HCT116 (cell line): Measurements from ENCODE around the gene GTF3C2. TPM values are rescaled to one million over a fixed set of nuclear protein-coding genes. Genes with fewer than 3 reads are reported as not detected.

Experiments
- ATAC-seq: fragments of 200-7000 bp; cut with Tn5 transposase; 2 replicates; pipeline ENCODE4 v1.9.1; 2020; ENCODE audit warnings: mild to moderate bottlenecking, moderate library complexity
- BruUV-seq: library from RNA; stranded (reverse); fragments of 400-500 nt; replicated peaks from 2 replicates; lab custom pipeline; 2021; lab: Mats Ljungman, UMichigan
- CTCF ChIA-PET: fragments of 300-600 bp; sonication (Branson Sonifier 250); formaldehyde crosslinking; loops from one replicate; lab custom pipeline; 2021; ENCODE audit warnings: antibody characterized with exemption; lab: Charles Lee
- POLR2A ChIA-PET: fragments of 300-600, 350-600 bp; sonication (Branson Sonifier 250); formaldehyde crosslinking; loops from one replicate; lab custom pipeline; 2021; ENCODE audit warnings: antibody characterized with exemption; lab: Charles Lee
- RAD21 ChIA-PET, 2 experiments: fragments of 300-600 bp; sonication (Branson Sonifier 250); formaldehyde crosslinking; loops; one replicate each; lab custom pipeline; 2023; ENCODE audit warnings: low total read pairs in 2 of 2; ENCODE audit not compliant: uncharacterized antibody in 2 of 2, unreplicated experiment in 2 of 2, low non-redundant PET in 1 of 2; lab: Charles Lee
- DNase-seq: peaks from one replicate; pipeline ENCODE4 v3.0.0-alpha.2; 2010; ENCODE audit warnings: low read depth, low spot score
- H2AFZ ChIP-seq: fragments of 200-600 bp; shearing (Covaris generic), sonication (generic); 2 replicates; pipeline ENCODE4 v1.6.1; 2017; ENCODE audit warnings: low read depth, mixed run types, mixed read lengths, antibody characterized with exemption, low read length; ENCODE audit not compliant: poor library complexity, severe bottlenecking
- H3K27ac ChIP-seq: 2 replicates; pipeline ENCODE4 v1.5.1; 2012; ENCODE audit warnings: low read depth, low read length
- H3K27me3 ChIP-seq: fragments of 200-600 bp; sonication (generic); 2 replicates; pipeline ENCODE4 v1.6.1; 2016; ENCODE audit warnings: mixed run types, low read length, mixed read lengths; ENCODE audit not compliant: insufficient read depth
- H3K36me3 ChIP-seq, 2 experiments: fragments of 200-500 bp in 1 of 2; fragments of 200-600 bp in 1 of 2; sonication (Bioruptor generic) in 1 of 2; sonication (generic) in 1 of 2; 2 replicates each; pipeline versions ENCODE4 v1.5.1 to v1.6.1; 2014 to 2016; ENCODE audit warnings: low read length in 2 of 2, inconsistent platforms in 1 of 2, mixed read lengths in 1 of 2, mixed run types in 1 of 2; ENCODE audit not compliant: insufficient read depth in 2 of 2, control insufficient read depth in 1 of 2
- H3K4me1 ChIP-seq, 2 experiments: fragments of 200-600 bp in 1 of 2; sonication (generic) in 1 of 2; 2 replicates each; pipeline versions ENCODE4 v1.5.1 to v1.6.1; 2012 to 2017; ENCODE audit warnings: low read length in 2 of 2, inconsistent platforms in 1 of 2, mild to moderate bottlenecking in 1 of 2, mixed read lengths in 1 of 2, mixed run types in 1 of 2, moderate library complexity in 1 of 2; ENCODE audit not compliant: insufficient read depth in 2 of 2, control insufficient read depth in 1 of 2
- H3K4me2 ChIP-seq: fragments of 200-600 bp; sonication (generic); 2 replicates; pipeline ENCODE4 v1.6.1; 2017; ENCODE audit warnings: mixed run types, low read length, mixed read lengths
- H3K4me3 ChIP-seq, 2 experiments: fragments of 200-600 bp in 1 of 2; sonication (generic) in 1 of 2; replicated peaks in 1 of 2; 2 replicates each; pipeline ENCODE4 v1.5.1; 2011 to 2016; ENCODE audit warnings: low read length in 2 of 2, control low read depth in 1 of 2, low read depth in 1 of 2, mild to moderate bottlenecking in 1 of 2, mixed read lengths in 1 of 2, mixed run types in 1 of 2
- H3K79me2 ChIP-seq: fragments of 200-600 bp; sonication (generic); 2 replicates; pipeline ENCODE4 v1.6.1; 2017; ENCODE audit warnings: mild to moderate bottlenecking, mixed run types, low read length, moderate library complexity, mixed read lengths; ENCODE audit not compliant: insufficient read depth
- H3K9ac ChIP-seq: fragments of 200-600 bp; sonication (generic); 2 replicates; pipeline ENCODE4 v1.6.1; 2016; ENCODE audit warnings: low read length, mixed read lengths
- H3K9me2 ChIP-seq: fragments of 200-600 bp; sonication (generic), shearing (Covaris generic); 2 replicates; pipeline ENCODE4 v1.6.1; 2017; ENCODE audit warnings: mixed run types, mild to moderate bottlenecking, moderate library complexity; ENCODE audit not compliant: insufficient read depth
- H3K9me3 ChIP-seq, 2 experiments: fragments of 200-500 bp in 1 of 2; fragments of 200-600 bp in 1 of 2; sonication (Bioruptor generic) in 1 of 2; sonication (generic) in 1 of 2; 2 replicates each; pipeline ENCODE4 v1.6.1; 2014 to 2017; ENCODE audit warnings: low read length in 2 of 2, mixed read lengths in 2 of 2, inconsistent platforms in 1 of 2, low read depth in 1 of 2, mild to moderate bottlenecking in 1 of 2, mixed run types in 1 of 2, moderate library complexity in 1 of 2; ENCODE audit not compliant: control insufficient read depth in 1 of 2, insufficient read depth in 1 of 2
- H4K20me1 ChIP-seq: fragments of 200-600 bp; sonication (generic), shearing (Covaris generic); 2 replicates; pipeline ENCODE4 v1.6.1; 2017; ENCODE audit warnings: mixed run types, mild to moderate bottlenecking, moderate library complexity; ENCODE audit not compliant: insufficient read depth
- CEBPB ChIP-seq: IDR thresholded peaks from 2 replicates; pipeline ENCODE4 v1.6.1; 2012; ENCODE audit warnings: low read depth
- EGR1 ChIP-seq: IDR thresholded peaks from 2 replicates; pipeline ENCODE4 v1.6.1; 2012; ENCODE audit warnings: low read depth
- FOSL1 ChIP-seq: IDR thresholded peaks from 2 replicates; pipeline ENCODE4 v1.6.1; 2012; ENCODE audit warnings: low read depth
- JUND ChIP-seq: IDR thresholded peaks from 2 replicates; pipeline ENCODE4 v1.6.1; 2012
- SIN3A ChIP-seq: IDR thresholded peaks from 2 replicates; pipeline ENCODE4 v1.6.1; 2012; ENCODE audit warnings: low read depth
- SP1 ChIP-seq: IDR thresholded peaks from 2 replicates; pipeline ENCODE4 v1.6.1; 2012; ENCODE audit warnings: low read depth
- SRF ChIP-seq: IDR thresholded peaks from 2 replicates; pipeline ENCODE4 v1.6.1; 2012; ENCODE audit warnings: low read depth
- TCF7L2 ChIP-seq: IDR thresholded peaks from 2 replicates; pipeline ENCODE4 v1.7.0; 2011; ENCODE audit warnings: borderline replicate concordance, inconsistent platforms; ENCODE audit not compliant: insufficient read depth, insufficient read length; ENCODE audit errors: extremely low read depth
- YY1 ChIP-seq: IDR thresholded peaks from 2 replicates; pipeline ENCODE4 v1.6.1; 2011; ENCODE audit warnings: low read length, low read depth, moderate library complexity, mild to moderate bottlenecking; ENCODE audit not compliant: insufficient replicate concordance; ENCODE audit errors: extremely low read depth
- intact Hi-C: fragments of 100-400 bp; cut with micrococcal nuclease; formaldehyde crosslinking; loops from 2 replicates; pipeline ENCODE4 v1.10.0; 2022
- total RNA-seq: library from RNA; stranded (reverse); gene quantifications from one replicate; pipeline ENCODE4 v1.2.1, GENCODE V29; 2021; ENCODE audit not compliant: unreplicated experiment
- TF ChIP-seq, protein P1 (sequence below): IDR thresholded peaks from 2 replicates; pipeline ENCODE4 v1.6.1; 2012; ENCODE audit warnings: low read depth
- TF ChIP-seq, protein P2 (sequence below), 3 experiments: fragments of 200-600 bp in 1 of 3; sonication (generic) in 1 of 3; IDR thresholded peaks in 2 of 3; conservative IDR thresholded peaks in 1 of 3; 2 replicates each; pipeline ENCODE4 v1.5.1; 2012 to 2017; ENCODE audit warnings: low read depth in 2 of 3, low read length in 2 of 3, antibody characterized with exemption in 1 of 3, borderline replicate concordance in 1 of 3, control low read depth in 1 of 3, mild to moderate bottlenecking in 1 of 3, mixed read lengths in 1 of 3, mixed run types in 1 of 3, moderate library complexity in 1 of 3; ENCODE audit not compliant: insufficient read depth in 1 of 3

GTF3C2 gene
- total RNA-seq, 1 experiment from 2014 or later: 88.2 TPM

DNA sequence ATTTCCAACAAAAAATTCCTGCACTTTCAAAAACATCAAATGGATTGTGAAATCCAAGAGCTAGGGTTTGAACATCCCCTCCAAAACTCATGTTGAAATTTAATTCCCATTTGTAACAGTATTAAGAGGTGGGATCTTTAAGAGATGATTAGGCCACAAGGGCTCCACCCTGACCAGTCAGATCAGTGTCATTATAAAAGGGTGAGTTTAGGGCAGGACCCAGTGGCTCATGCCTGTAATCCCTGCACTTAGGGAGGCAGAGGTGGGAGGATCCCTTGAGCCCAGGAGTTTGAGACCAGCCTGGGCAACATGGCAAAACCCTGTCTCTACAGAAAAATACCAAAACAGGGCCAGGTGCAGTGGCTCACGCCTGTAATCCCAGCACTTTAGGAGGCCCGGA lies 8.9 kb downstream of the GTF3C2 start:
- Histone ChIP-seq H3K27ac (no peak overlapping the region), H3K4me1 (no peaks in the 10 kb centered on the region), H3K9me2 (no peaks in the 10 kb centered on the region), H3K36me3 (peaks cover 1 to 9% of the 10 kb centered on the region in 2 experiments; a peak in 3 of 4 replicates)
- peak; percentile 32; the same call in 1 of the 2 replicates for ATAC-seq
- intact Hi-C loops: no loop called here
- TF ChIP-seq, protein P1, sequence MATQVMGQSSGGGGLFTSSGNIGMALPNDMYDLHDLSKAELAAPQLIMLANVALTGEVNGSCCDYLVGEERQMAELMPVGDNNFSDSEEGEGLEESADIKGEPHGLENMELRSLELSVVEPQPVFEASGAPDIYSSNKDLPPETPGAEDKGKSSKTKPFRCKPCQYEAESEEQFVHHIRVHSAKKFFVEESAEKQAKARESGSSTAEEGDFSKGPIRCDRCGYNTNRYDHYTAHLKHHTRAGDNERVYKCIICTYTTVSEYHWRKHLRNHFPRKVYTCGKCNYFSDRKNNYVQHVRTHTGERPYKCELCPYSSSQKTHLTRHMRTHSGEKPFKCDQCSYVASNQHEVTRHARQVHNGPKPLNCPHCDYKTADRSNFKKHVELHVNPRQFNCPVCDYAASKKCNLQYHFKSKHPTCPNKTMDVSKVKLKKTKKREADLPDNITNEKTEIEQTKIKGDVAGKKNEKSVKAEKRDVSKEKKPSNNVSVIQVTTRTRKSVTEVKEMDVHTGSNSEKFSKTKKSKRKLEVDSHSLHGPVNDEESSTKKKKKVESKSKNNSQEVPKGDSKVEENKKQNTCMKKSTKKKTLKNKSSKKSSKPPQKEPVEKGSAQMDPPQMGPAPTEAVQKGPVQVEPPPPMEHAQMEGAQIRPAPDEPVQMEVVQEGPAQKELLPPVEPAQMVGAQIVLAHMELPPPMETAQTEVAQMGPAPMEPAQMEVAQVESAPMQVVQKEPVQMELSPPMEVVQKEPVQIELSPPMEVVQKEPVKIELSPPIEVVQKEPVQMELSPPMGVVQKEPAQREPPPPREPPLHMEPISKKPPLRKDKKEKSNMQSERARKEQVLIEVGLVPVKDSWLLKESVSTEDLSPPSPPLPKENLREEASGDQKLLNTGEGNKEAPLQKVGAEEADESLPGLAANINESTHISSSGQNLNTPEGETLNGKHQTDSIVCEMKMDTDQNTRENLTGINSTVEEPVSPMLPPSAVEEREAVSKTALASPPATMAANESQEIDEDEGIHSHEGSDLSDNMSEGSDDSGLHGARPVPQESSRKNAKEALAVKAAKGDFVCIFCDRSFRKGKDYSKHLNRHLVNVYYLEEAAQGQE: no peak
- no peak for TF ChIP-seq CEBPB
- TF ChIP-seq SIN3A: no peak
- TF ChIP-seq SP1: no peak
- no peak for TF ChIP-seq SRF
- no peak for TF ChIP-seq EGR1
- TF ChIP-seq TCF7L2: no peak
- no peak for TF ChIP-seq FOSL1
- TF ChIP-seq JUND: no peak
- no peak for TF ChIP-seq YY1
- TF ChIP-seq, protein P2, sequence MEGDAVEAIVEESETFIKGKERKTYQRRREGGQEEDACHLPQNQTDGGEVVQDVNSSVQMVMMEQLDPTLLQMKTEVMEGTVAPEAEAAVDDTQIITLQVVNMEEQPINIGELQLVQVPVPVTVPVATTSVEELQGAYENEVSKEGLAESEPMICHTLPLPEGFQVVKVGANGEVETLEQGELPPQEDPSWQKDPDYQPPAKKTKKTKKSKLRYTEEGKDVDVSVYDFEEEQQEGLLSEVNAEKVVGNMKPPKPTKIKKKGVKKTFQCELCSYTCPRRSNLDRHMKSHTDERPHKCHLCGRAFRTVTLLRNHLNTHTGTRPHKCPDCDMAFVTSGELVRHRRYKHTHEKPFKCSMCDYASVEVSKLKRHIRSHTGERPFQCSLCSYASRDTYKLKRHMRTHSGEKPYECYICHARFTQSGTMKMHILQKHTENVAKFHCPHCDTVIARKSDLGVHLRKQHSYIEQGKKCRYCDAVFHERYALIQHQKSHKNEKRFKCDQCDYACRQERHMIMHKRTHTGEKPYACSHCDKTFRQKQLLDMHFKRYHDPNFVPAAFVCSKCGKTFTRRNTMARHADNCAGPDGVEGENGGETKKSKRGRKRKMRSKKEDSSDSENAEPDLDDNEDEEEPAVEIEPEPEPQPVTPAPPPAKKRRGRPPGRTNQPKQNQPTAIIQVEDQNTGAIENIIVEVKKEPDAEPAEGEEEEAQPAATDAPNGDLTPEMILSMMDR (IDR thresholded peaks at IDR 0.05 in 2 of 3, conservative IDR thresholded peaks at IDR 0.05 in 1 of 3; ENCODE audit: borderline replicate concordance in 1 of 3, insufficient read depth in 1 of 3, low read depth in 2 of 3, low read length in 2 of 3): no peak
- TF ChIP-seq, all 23 proteins: peak for 0
- Histone ChIP-seq H2AFZ (no peak overlapping the region), H3K79me2 (peaks cover 95% of the 10 kb centered on the region), H4K20me1 (no peaks in the 10 kb centered on the region), H3K9ac (no peak overlapping the region), H3K27me3 (no peaks in the 10 kb centered on the region), H3K4me3 (no peak overlapping the region), H3K9me3 (no peaks in the 10 kb centered on the region), H3K4me2 (no peak overlapping the region)
- ChIA-PET POLR2A (no interaction called here), CTCF (no interaction called here), RAD21 (no interaction called here)
- DNase-seq: no peak
- BruUV-seq: no TSS peak
